Measurements from ENCODE around the gene ANKLE1.

ANKLE1 gene

DNA sequence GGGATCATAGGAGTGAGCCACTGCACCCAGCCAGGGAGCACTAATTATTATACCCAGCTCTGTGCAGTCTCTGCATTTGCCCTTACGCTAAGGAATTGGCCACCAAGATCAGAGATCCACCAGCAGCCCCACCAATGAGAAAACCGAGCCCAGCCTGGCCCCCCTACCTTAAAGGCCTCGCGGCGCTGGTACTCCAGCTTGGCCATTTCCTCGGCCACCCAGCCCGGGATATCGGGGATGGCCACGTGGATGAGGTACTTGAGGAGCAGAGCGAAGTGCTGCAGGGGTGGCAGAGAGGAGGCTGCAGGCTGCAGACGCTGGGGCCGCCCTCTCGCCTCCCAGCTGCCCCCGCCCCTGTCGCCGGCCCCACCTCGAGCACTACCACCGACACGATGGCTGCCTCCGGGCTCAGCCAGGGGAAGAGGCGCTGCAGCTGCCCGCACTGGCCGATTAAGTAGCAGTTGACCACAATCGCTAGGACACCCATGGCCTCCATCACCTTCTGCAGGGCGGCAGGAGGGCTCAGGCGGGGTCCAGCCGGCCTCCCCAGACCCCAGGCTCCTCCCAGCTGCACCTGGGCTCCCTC, 45.5 kb downstream of the ANKLE1 start:
- Histone ChIP-seq H3K36me3 (ENCODE audit: insufficient read depth, low read length) (peaks cover under 1% of the 10 kb centered on the region; the same call in 1 of the 2 replicates), H3K9me3 (ENCODE audit: insufficient read depth, low read depth, low read length) (no peaks in the 10 kb centered on the region), H3K9me2 (replicated peaks; ENCODE audit: low read depth, low read length) (no peaks in the 10 kb centered on the region), H3K9ac (ENCODE audit: low read depth, low read length, poor library complexity, severe bottlenecking) (no peak overlapping the region), H3K4me2 (ENCODE audit: low read depth, low read length, poor library complexity, severe bottlenecking) (no peak overlapping the region), H3K4me3 (ENCODE audit: low read length, poor library complexity, severe bottlenecking) (no peak overlapping the region), H3F3A (ENCODE audit: low read depth) (no peaks in the 10 kb centered on the region), H3K79me2 (ENCODE audit: insufficient read depth, low read length) (no peaks in the 10 kb centered on the region), H3K27me3 (ENCODE audit: insufficient read depth, low read length, poor library complexity, severe bottlenecking) (no peaks in the 10 kb centered on the region), H4K20me1 (ENCODE audit: insufficient read depth, low read length, poor library complexity, severe bottlenecking) (no peaks in the 10 kb centered on the region), H2AFZ (ENCODE audit: low read length) (no peak overlapping the region), H3K4me1 (ENCODE audit: insufficient read depth, low read length, poor library complexity, severe bottlenecking) (no peaks in the 10 kb centered on the region)
- no peak for TF ChIP-seq EZH2phosphoT487 (IDR thresholded peaks at IDR 0.05; ENCODE audit: borderline replicate concordance)

DNA sequence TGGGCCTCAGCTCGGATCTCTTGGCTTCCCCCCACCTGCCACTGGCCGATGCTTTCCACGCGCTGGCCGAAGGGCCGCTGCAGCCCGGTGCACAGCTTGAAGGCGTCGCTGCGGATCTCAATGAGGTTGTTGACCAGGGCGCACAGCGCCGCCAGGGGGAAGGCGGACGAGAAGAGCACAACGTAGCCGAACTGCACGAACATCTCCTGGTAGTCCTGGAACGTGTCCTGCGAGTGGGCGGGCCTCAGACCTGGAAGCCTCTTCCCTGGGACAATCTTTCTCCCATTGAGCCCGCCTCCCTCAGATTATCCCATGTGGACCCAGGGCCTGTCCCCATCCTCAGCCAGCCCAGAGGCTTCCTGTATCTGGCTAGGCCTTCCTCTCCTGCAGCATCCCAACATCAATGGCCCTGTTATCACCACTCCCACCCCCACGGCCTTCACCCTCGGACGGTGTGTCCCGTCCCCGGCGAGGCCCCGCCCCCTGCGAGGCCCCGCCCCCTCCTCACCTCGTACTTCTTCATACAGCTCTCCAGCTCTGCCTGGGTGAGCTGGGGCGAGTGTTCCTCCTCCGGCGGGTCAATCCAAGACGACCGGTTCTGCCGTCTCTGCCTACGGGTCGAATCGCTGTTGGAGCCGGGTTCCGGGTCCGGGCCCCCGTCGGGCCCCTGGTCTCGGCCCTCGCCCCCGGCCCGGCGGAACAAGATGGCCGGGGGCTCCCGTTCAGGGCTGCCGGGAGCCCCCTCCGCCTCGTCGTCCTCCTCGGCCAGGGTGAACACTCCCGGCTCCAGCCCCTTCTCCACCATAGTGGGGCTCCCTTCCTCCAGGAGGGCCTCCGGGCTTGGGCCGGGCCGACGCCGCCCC, 46.2 kb downstream of the ANKLE1 start:
- H3K9me2 ChIP-seq (replicated peaks; ENCODE audit: low read depth, low read length) = no peaks in the 10 kb centered on the region
- no peaks in the 10 kb centered on the region for H3K9me3 ChIP-seq (ENCODE audit: insufficient read depth, low read depth, low read length)
- TF ChIP-seq, protein P1, sequence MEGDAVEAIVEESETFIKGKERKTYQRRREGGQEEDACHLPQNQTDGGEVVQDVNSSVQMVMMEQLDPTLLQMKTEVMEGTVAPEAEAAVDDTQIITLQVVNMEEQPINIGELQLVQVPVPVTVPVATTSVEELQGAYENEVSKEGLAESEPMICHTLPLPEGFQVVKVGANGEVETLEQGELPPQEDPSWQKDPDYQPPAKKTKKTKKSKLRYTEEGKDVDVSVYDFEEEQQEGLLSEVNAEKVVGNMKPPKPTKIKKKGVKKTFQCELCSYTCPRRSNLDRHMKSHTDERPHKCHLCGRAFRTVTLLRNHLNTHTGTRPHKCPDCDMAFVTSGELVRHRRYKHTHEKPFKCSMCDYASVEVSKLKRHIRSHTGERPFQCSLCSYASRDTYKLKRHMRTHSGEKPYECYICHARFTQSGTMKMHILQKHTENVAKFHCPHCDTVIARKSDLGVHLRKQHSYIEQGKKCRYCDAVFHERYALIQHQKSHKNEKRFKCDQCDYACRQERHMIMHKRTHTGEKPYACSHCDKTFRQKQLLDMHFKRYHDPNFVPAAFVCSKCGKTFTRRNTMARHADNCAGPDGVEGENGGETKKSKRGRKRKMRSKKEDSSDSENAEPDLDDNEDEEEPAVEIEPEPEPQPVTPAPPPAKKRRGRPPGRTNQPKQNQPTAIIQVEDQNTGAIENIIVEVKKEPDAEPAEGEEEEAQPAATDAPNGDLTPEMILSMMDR (conservative IDR thresholded peaks at IDR 0.05; ENCODE audit: low read length) = no peak
- TF ChIP-seq EZH2phosphoT487 (IDR thresholded peaks at IDR 0.05; ENCODE audit: borderline replicate concordance) = no peak
- no peak overlapping the region for H3K9ac ChIP-seq (ENCODE audit: low read depth, low read length, poor library complexity, severe bottlenecking)
- no peaks in the 10 kb centered on the region for H3K4me1 ChIP-seq (ENCODE audit: insufficient read depth, low read length, poor library complexity, severe bottlenecking)
- H3K36me3 ChIP-seq (ENCODE audit: insufficient read depth, low read length) = no peaks in the 10 kb centered on the region
- no peaks in the 10 kb centered on the region for H3F3A ChIP-seq (ENCODE audit: low read depth)
- no peaks in the 10 kb centered on the region for H4K20me1 ChIP-seq (ENCODE audit: insufficient read depth, low read length, poor library complexity, severe bottlenecking)
- no peak overlapping the region for H2AFZ ChIP-seq (ENCODE audit: low read length)
- H3K4me3 ChIP-seq (ENCODE audit: low read length, poor library complexity, severe bottlenecking) = no peak overlapping the region
- no peaks in the 10 kb centered on the region for H3K79me2 ChIP-seq (ENCODE audit: insufficient read depth, low read length)
- no peak overlapping the region for H3K4me2 ChIP-seq (ENCODE audit: low read depth, low read length, poor library complexity, severe bottlenecking)
- H3K27me3 ChIP-seq (ENCODE audit: insufficient read depth, low read length, poor library complexity, severe bottlenecking) = no peaks in the 10 kb centered on the region

DNA sequence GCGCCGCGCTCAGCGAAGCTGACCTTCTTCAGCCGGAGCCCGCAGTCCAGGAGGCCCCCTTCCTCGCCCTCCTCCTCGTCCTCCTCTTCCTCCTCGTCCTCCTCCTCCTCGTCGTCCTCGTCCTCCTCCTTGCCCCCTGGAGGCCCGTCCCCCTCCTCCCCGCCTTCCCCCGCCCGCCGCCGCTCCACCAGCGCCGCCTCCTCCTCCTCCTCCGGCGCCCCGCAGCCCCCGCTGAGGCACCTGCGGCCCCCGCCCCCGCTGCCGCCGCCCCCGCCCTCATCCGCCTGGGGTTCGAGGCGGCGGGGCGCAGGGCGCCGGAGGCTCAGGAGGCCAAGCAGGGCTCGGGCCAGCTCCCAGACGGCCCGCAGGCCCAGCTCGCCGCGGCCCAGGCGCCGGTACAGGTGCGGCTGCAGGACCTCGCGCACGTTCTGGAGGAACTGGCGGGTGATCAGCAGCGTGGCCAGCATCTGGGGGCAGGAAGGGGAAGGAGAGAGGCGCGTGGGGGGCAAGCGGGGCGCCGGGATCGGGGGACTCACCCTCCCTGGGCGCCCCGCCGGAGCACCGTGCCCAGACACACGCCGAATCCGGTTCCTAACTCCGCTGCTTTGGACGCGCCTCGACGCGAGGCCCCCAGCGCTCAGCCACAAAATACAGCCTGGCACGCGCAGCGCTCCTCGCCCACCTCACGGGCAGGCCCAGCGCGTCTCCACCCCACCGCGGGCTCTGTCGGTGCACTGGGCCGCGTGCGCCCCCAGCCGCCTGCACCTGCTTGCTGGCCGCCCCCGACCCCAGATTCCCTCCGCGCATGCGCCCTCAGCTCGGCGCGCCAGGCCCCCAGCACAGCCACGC, 47.0 kb downstream of the ANKLE1 start:
- H3K9ac ChIP-seq (ENCODE audit: low read depth, low read length, poor library complexity, severe bottlenecking) = no peak overlapping the region
- H3K27me3 ChIP-seq (ENCODE audit: insufficient read depth, low read length, poor library complexity, severe bottlenecking) = no peaks in the 10 kb centered on the region
- H4K20me1 ChIP-seq (ENCODE audit: insufficient read depth, low read length, poor library complexity, severe bottlenecking) = no peaks in the 10 kb centered on the region
- no peaks in the 10 kb centered on the region for H3K79me2 ChIP-seq (ENCODE audit: insufficient read depth, low read length)
- H3K36me3 ChIP-seq (ENCODE audit: insufficient read depth, low read length) = no peaks in the 10 kb centered on the region
- no peak overlapping the region for H3K4me2 ChIP-seq (ENCODE audit: low read depth, low read length, poor library complexity, severe bottlenecking)
- no peak overlapping the region for H3K4me3 ChIP-seq (ENCODE audit: low read length, poor library complexity, severe bottlenecking)
- peaks cover under 1% of the 10 kb centered on the region for H3K4me1 ChIP-seq (ENCODE audit: insufficient read depth, low read length, poor library complexity, severe bottlenecking)
- H2AFZ ChIP-seq (ENCODE audit: low read length) = no peak overlapping the region
- TF ChIP-seq, protein P1 (conservative IDR thresholded peaks at IDR 0.05; ENCODE audit: low read length) = no peak
- no peaks in the 10 kb centered on the region for H3K9me3 ChIP-seq (ENCODE audit: insufficient read depth, low read depth, low read length)
- no peaks in the 10 kb centered on the region for H3K9me2 ChIP-seq (replicated peaks; ENCODE audit: low read depth, low read length)
- no peaks in the 10 kb centered on the region for H3F3A ChIP-seq (ENCODE audit: low read depth)
